ENCODE results near the gene NUDT17.

- TF ChIP-seq CTCF (IDR thresholded peaks at IDR 0.05): no peak
- no peak for TF ChIP-seq EZH2 (IDR thresholded peaks at IDR 0.05; ENCODE audit: borderline replicate concordance, insufficient read depth, low read depth, low read length, poor library complexity, severe bottlenecking)
Observed at GRCh38 chr1:145895471-145895870, 50.0 kb downstream of the NUDT17 start.
